Neural cell (in vitro differentiated cells): ENCODE data around the gene PTPRN2. TPM values are rescaled to one million over a fixed set of nuclear protein-coding genes. Genes with fewer than 3 reads are reported as not detected.

Experiments
- H2AFZ ChIP-seq: fragments of 200-600, 300-800 bp; sonication (generic), shearing (Covaris generic); 2 replicates; pipeline ENCODE4 v1.6.0; 2014; ENCODE audit warnings: low read depth, mild to moderate bottlenecking, antibody characterized with exemption, low read length, moderate library complexity
- H3F3A ChIP-seq: fragments of 200-600 bp; shearing (Covaris generic); 2 replicates; pipeline ENCODE4 v1.6.1; 2016; ENCODE audit warnings: mild to moderate bottlenecking, moderate library complexity, mixed read lengths, antibody characterized with exemption, low read length; ENCODE audit not compliant: insufficient read depth, poor library complexity, severe bottlenecking
- H3K27ac ChIP-seq: fragments of 200-600, 300-800 bp; sonication (generic), shearing (Covaris generic); 2 replicates; pipeline ENCODE4 v1.5.1; 2014; ENCODE audit warnings: mild to moderate bottlenecking, low read length, moderate library complexity
- H3K27me3 ChIP-seq: fragments of 300-800, 200-600 bp; sonication (generic), shearing (Covaris generic); 2 replicates; pipeline ENCODE4 v1.6.0; 2014; ENCODE audit warnings: mild to moderate bottlenecking, low read depth, low read length, moderate library complexity; ENCODE audit not compliant: insufficient read depth
- H3K36me3 ChIP-seq: fragments of 300-800, 200-600 bp; sonication (generic), shearing (Covaris generic); 2 replicates; pipeline ENCODE4 v1.5.1; 2014; ENCODE audit warnings: mild to moderate bottlenecking, antibody characterized with exemption, low read length, moderate library complexity; ENCODE audit not compliant: insufficient read depth
- H3K4me2 ChIP-seq: fragments of 300-800, 200-600 bp; sonication (generic), shearing (Covaris generic); 2 replicates; pipeline ENCODE4 v1.6.0; 2014; ENCODE audit warnings: mild to moderate bottlenecking, low read length
- H3K4me3 ChIP-seq: fragments of 300-800, 200-600 bp; sonication (generic), shearing (Covaris generic); 2 replicates; pipeline ENCODE4 v1.5.1; 2014; ENCODE audit warnings: mild to moderate bottlenecking, low read length, moderate library complexity
- H3K79me2 ChIP-seq: fragments of 200-600 bp; shearing (Covaris generic); replicated peaks from 2 replicates; pipeline ENCODE4 v1.6.0; 2014; ENCODE audit warnings: mild to moderate bottlenecking, low read length, moderate library complexity; ENCODE audit not compliant: insufficient read depth
- H3K9ac ChIP-seq: fragments of 300-800, 200-600 bp; sonication (generic), shearing (Covaris generic); 2 replicates; pipeline ENCODE4 v1.6.1; 2016; ENCODE audit warnings: mild to moderate bottlenecking, low read length, mixed read lengths
- H3K9me2 ChIP-seq: fragments of 200-600 bp; shearing (Covaris generic); 2 replicates; pipeline ENCODE4 v1.6.1; 2016; ENCODE audit warnings: mild to moderate bottlenecking, low read length, mixed read lengths; ENCODE audit not compliant: insufficient read depth
- H3K9me3 ChIP-seq: fragments of 200-600, 300-800 bp; sonication (generic), shearing (Covaris generic); 2 replicates; pipeline ENCODE4 v1.6.1; 2016; ENCODE audit warnings: mild to moderate bottlenecking, mixed run types, low read length, moderate library complexity, mixed read lengths
- H4K20me1 ChIP-seq: fragments of 200-600 bp; shearing (Covaris generic); 2 replicates; pipeline ENCODE4 v1.6.1; 2016; ENCODE audit warnings: mild to moderate bottlenecking, mixed run types; ENCODE audit not compliant: insufficient read depth
- EP300 ChIP-seq: fragments of 450-650 bp; conservative IDR thresholded peaks from 2 replicates; pipeline ENCODE4 v1.6.1; 2014; ENCODE audit warnings: antibody characterized with exemption, mild to moderate bottlenecking, moderate library complexity; ENCODE audit not compliant: poor library complexity, severe bottlenecking
- EZH2 ChIP-seq: fragments of 200-600, 300-800 bp; shearing (Covaris generic), sonication (generic); IDR thresholded peaks from 2 replicates; pipeline ENCODE4 v1.6.1; 2014; ENCODE audit warnings: antibody characterized with exemption, low read length, borderline replicate concordance, mild to moderate bottlenecking; ENCODE audit not compliant: insufficient read depth, poor library complexity, severe bottlenecking
- MXI1 ChIP-seq: fragments of 450-650 bp; conservative IDR thresholded peaks from 2 replicates; pipeline ENCODE4 v1.6.1; 2014; ENCODE audit warnings: antibody characterized with exemption, mild to moderate bottlenecking; ENCODE audit not compliant: poor library complexity, severe bottlenecking
- POLR2AphosphoS5 ChIP-seq: IDR thresholded peaks from 2 replicates; pipeline ENCODE4 v1.6.1; 2012
- RAD21 ChIP-seq: fragments of 450-650 bp; conservative IDR thresholded peaks from 2 replicates; pipeline ENCODE4 v1.6.1; 2014; ENCODE audit warnings: antibody characterized with exemption, mild to moderate bottlenecking, moderate library complexity
- SMC3 ChIP-seq: fragments of 450-650 bp; conservative IDR thresholded peaks from 2 replicates; pipeline ENCODE4 v1.6.1; 2014; ENCODE audit warnings: antibody characterized with exemption, mild to moderate bottlenecking, moderate library complexity; ENCODE audit not compliant: poor library complexity
- TAF1 ChIP-seq: IDR thresholded peaks from 2 replicates; pipeline ENCODE4 v1.6.1; 2012; ENCODE audit warnings: low read depth
- polyA plus RNA-seq: library from polyadenylated mRNA; depleted of rRNA; stranded (reverse); fragments of >200 nt; gene quantifications from 2 replicates; pipeline ENCODE4 v1.2.3, GENCODE V29; 2014
- TF ChIP-seq, protein P1 (sequence below): fragments of 450-650 bp; IDR thresholded peaks from 2 replicates; pipeline ENCODE4 v1.5.1; 2014; ENCODE audit warnings: antibody characterized with exemption, mild to moderate bottlenecking, moderate library complexity; ENCODE audit not compliant: poor library complexity, severe bottlenecking
- TF ChIP-seq, protein P2 (sequence below): IDR thresholded peaks from 2 replicates; pipeline ENCODE4 v1.6.1; 2012; ENCODE audit warnings: borderline replicate concordance

The PTPRN2 gene
- polyA plus RNA-seq, 1 donor from 2014 or later: 31.0 TPM

DNA sequence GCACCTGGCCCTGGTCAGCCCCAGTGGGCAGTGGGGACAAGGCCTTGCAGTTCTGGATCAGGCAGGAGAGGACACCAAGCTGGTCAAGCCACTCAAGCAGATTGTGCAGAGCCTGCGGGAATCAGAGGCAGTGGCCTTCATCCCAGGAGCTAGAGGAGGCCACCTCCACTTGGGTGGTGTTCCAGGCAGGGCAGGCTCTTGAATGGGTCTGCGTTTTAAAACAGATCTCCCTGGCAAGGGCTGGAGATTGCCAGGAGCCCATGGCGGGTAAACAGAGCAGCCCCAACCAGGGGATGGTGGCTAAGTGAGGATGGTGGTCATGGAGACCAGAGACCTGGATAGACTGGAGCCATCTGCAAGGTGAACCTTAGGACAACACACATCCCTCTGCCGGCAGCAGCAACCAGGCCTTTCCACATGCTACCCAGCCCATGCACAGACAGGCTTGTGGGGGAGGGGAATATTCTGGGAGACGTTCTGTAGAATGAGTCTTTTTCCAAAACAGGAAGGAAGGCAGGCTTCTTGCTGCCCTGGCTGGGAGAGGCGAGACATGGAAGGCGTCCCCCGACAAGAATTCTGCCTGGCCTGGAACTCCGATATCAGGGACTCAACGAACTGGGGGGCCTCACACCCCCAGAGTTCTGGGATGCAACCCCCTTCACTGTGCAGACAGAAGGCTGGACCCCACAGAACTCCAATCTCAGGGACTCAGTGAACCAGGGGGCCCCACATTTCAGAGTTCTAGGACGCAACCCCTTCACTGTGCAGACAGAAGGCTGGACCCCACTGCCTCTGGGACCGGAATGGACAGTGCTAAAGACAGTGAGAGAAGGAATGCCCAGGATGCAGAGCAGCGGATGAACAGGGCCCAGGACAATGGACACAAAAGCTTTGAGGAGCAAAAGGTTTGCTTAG lies 264.8 kb downstream of the PTPRN2 start:
- Histone ChIP-seq H3K9me2 (no peaks in the 10 kb centered on the region), H3K9me3 (no peaks in the 10 kb centered on the region), H3K4me3 (no peak overlapping the region), H3K27ac (no peak overlapping the region), H4K20me1 (no peaks in the 10 kb centered on the region), H3F3A (no peaks in the 10 kb centered on the region), H3K27me3 (no peaks in the 10 kb centered on the region), H2AFZ (no peak overlapping the region), H3K9ac (no peak overlapping the region), H3K4me2 (no peak overlapping the region), H3K36me3 (peaks cover 4% of the 10 kb centered on the region), H3K79me2 (no peaks in the 10 kb centered on the region)
- no peak for TF ChIP-seq EZH2
- no peak for TF ChIP-seq MXI1
- TF ChIP-seq, protein P1, sequence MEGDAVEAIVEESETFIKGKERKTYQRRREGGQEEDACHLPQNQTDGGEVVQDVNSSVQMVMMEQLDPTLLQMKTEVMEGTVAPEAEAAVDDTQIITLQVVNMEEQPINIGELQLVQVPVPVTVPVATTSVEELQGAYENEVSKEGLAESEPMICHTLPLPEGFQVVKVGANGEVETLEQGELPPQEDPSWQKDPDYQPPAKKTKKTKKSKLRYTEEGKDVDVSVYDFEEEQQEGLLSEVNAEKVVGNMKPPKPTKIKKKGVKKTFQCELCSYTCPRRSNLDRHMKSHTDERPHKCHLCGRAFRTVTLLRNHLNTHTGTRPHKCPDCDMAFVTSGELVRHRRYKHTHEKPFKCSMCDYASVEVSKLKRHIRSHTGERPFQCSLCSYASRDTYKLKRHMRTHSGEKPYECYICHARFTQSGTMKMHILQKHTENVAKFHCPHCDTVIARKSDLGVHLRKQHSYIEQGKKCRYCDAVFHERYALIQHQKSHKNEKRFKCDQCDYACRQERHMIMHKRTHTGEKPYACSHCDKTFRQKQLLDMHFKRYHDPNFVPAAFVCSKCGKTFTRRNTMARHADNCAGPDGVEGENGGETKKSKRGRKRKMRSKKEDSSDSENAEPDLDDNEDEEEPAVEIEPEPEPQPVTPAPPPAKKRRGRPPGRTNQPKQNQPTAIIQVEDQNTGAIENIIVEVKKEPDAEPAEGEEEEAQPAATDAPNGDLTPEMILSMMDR: no peak
- TF ChIP-seq RAD21: no peak
- no peak for TF ChIP-seq POLR2AphosphoS5
- TF ChIP-seq SMC3: no peak
- no peak for TF ChIP-seq EP300
- TF ChIP-seq TAF1: no peak
- TF ChIP-seq, protein P2, sequence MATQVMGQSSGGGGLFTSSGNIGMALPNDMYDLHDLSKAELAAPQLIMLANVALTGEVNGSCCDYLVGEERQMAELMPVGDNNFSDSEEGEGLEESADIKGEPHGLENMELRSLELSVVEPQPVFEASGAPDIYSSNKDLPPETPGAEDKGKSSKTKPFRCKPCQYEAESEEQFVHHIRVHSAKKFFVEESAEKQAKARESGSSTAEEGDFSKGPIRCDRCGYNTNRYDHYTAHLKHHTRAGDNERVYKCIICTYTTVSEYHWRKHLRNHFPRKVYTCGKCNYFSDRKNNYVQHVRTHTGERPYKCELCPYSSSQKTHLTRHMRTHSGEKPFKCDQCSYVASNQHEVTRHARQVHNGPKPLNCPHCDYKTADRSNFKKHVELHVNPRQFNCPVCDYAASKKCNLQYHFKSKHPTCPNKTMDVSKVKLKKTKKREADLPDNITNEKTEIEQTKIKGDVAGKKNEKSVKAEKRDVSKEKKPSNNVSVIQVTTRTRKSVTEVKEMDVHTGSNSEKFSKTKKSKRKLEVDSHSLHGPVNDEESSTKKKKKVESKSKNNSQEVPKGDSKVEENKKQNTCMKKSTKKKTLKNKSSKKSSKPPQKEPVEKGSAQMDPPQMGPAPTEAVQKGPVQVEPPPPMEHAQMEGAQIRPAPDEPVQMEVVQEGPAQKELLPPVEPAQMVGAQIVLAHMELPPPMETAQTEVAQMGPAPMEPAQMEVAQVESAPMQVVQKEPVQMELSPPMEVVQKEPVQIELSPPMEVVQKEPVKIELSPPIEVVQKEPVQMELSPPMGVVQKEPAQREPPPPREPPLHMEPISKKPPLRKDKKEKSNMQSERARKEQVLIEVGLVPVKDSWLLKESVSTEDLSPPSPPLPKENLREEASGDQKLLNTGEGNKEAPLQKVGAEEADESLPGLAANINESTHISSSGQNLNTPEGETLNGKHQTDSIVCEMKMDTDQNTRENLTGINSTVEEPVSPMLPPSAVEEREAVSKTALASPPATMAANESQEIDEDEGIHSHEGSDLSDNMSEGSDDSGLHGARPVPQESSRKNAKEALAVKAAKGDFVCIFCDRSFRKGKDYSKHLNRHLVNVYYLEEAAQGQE: no peak

DNA sequence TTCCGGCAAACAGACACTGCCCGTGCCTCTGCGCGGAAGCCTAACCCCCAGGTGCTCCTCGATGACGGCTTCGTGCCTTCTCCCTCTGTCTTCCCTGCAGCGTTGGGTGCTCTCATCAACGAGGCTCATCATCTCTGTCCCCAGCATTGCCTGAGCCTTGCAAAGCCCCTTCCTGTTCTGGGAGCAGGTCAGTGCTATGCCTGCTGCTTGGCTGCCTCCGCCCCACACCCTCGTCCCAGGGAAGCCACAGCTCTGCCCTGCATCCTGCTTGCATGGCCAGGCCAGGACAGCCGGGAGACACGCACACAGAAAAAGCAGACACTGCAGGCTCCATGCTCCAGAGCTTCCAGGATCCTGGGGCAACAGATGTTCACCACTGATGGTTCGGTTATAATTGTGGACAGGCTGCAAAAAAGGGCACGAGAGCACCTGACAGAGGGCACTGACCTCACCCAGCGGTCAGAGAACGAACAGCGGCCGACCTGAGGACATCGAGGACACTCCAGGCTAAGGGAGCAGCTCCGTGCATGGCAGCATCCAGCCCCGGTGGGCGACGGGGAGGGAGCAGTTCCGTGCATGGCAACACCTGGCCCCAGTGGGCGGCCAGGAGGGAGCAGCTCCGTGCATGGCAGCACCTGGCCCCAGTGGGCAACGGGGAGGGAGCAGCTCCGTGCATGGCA lies 265.5 kb downstream of the PTPRN2 start:
- Histone ChIP-seq H3K36me3 (peaks cover 4% of the 10 kb centered on the region), H2AFZ (no peak overlapping the region), H3K27ac (no peak overlapping the region), H3K9me3 (no peaks in the 10 kb centered on the region), H3K9me2 (no peaks in the 10 kb centered on the region), H4K20me1 (no peaks in the 10 kb centered on the region), H3K27me3 (no peaks in the 10 kb centered on the region), H3K4me3 (no peak overlapping the region), H3K9ac (no peak overlapping the region), H3K79me2 (no peaks in the 10 kb centered on the region), H3K4me2 (no peak overlapping the region), H3F3A (no peaks in the 10 kb centered on the region)
- no peak for TF ChIP-seq EP300
- no peak for TF ChIP-seq TAF1
